ENCODE data around the gene MICU2. TPM values are rescaled to one million over a fixed set of nuclear protein-coding genes. Genes with fewer than 3 reads are reported as not detected.

The MICU2 gene
- total RNA-seq, 1 donor from 2014 or later, result 61.9 TPM

DNA sequence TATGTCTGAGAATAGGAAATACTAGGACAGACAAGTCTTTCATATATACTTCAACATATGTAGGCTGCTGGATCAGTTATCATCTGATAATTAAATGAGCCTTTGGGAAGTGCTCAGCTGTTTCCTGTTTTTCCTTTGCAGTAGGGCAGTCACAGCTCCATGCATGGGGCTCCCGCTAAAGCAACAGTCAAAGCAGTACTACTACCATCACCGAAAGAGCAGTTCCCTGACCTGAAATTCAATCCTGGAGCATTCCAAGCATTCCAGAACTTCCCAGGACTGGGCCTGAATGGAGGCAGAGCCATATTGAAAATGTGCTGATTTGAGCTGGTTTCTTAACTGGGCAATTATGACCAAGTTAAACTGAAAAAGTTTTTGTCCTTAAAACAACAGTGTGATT is 20.5 kb downstream of the MICU2 start:
- intact Hi-C loops (cut with DNase I), result no loop called here
- Histone ChIP-seq H3K27me3 (no peaks in the 10 kb centered on the region), H3K4me3 (no peak overlapping the region), H3K9me3 (no peaks in the 10 kb centered on the region), H3K36me3 (no peaks in the 10 kb centered on the region), H3K27ac (no peak overlapping the region), H3K4me1 (no peaks in the 10 kb centered on the region)
- DNase-seq (ENCODE audit: extremely low spot score in 2 of 2), result no peak
- TF ChIP-seq POLR2AphosphoS5 (IDR thresholded peaks at IDR 0.05; ENCODE audit: insufficient read depth in 1 of 2, low read depth in 1 of 2) (no peak), POLR2A (IDR thresholded peaks at IDR 0.05) (no peak)
- TF ChIP-seq, protein P1, sequence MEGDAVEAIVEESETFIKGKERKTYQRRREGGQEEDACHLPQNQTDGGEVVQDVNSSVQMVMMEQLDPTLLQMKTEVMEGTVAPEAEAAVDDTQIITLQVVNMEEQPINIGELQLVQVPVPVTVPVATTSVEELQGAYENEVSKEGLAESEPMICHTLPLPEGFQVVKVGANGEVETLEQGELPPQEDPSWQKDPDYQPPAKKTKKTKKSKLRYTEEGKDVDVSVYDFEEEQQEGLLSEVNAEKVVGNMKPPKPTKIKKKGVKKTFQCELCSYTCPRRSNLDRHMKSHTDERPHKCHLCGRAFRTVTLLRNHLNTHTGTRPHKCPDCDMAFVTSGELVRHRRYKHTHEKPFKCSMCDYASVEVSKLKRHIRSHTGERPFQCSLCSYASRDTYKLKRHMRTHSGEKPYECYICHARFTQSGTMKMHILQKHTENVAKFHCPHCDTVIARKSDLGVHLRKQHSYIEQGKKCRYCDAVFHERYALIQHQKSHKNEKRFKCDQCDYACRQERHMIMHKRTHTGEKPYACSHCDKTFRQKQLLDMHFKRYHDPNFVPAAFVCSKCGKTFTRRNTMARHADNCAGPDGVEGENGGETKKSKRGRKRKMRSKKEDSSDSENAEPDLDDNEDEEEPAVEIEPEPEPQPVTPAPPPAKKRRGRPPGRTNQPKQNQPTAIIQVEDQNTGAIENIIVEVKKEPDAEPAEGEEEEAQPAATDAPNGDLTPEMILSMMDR (IDR thresholded peaks at IDR 0.05), result no peak

DNA sequence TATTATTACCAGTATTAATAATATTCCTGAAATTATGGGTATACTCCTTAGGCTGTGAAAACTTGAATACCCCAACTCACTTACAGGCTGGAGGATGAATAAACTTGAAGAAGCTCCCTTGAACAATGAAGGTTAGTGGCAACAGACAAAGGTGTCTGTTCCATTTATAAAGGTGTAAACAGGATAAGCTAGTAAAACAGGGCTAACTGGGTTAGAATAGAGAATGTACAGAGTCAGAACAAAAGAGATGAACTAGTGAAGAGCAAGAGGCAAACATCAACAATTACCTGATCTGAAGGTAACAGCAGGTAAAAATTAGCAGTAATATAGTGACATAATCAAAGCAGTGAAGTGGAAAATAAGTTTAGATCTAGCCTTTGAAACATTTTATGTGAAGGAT is 23.2 kb downstream of the MICU2 start:
- no peaks in the 10 kb centered on the region for H3K27me3 ChIP-seq
- H3K36me3 ChIP-seq, result no peaks in the 10 kb centered on the region
- H3K9me3 ChIP-seq, result no peaks in the 10 kb centered on the region
- no peak overlapping the region for H3K27ac ChIP-seq
- H3K4me3 ChIP-seq, result no peak overlapping the region
- DNase-seq (ENCODE audit: extremely low spot score in 2 of 2), result no peak
- intact Hi-C loops (cut with DNase I), result no loop called here
- H3K4me1 ChIP-seq, result no peaks in the 10 kb centered on the region
- TF ChIP-seq, protein P1 (IDR thresholded peaks at IDR 0.05), result no peak
- TF ChIP-seq POLR2AphosphoS5 (IDR thresholded peaks at IDR 0.05; ENCODE audit: insufficient read depth in 1 of 2, low read depth in 1 of 2) (no peak), POLR2A (IDR thresholded peaks at IDR 0.05) (no peak)

DNA sequence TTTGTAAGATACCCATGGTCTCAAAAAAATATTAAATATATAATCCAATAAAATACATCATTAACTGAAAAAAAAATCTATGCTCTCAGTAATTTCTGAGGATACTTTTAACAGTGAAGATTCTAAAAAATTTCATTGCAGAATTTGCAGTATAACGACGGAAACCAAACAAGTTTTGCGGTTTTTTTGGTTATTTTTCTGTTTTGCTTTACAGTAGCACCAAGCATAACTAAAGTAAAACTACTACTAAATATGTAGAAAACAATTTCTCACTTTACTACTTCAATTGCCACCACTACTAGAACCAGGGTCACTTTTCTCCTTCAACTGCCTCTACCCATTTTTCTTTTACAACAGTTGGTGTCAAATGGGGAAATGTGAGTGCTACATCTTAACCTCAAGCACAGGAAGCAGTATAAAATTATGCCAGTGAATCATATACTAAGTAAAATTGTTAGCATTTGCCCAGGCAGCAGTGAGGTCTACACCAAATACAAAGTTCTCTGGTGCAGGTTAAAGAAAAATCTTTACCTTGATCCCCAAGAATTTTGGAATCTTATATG is 24.1 kb downstream of the MICU2 start:
- H3K27ac ChIP-seq, result no peak overlapping the region
- TF ChIP-seq POLR2A (IDR thresholded peaks at IDR 0.05) (no peak), POLR2AphosphoS5 (IDR thresholded peaks at IDR 0.05; ENCODE audit: insufficient read depth in 1 of 2, low read depth in 1 of 2) (no peak)
- TF ChIP-seq, protein P1 (IDR thresholded peaks at IDR 0.05), result no peak
- H3K4me1 ChIP-seq, result no peaks in the 10 kb centered on the region
- DNase-seq (ENCODE audit: extremely low spot score in 2 of 2), result no peak
- no peaks in the 10 kb centered on the region for H3K9me3 ChIP-seq
- H3K36me3 ChIP-seq, result no peaks in the 10 kb centered on the region
- H3K27me3 ChIP-seq, result no peaks in the 10 kb centered on the region
- intact Hi-C loops (cut with DNase I), result no loop called here
- H3K4me3 ChIP-seq, result no peak overlapping the region

DNA sequence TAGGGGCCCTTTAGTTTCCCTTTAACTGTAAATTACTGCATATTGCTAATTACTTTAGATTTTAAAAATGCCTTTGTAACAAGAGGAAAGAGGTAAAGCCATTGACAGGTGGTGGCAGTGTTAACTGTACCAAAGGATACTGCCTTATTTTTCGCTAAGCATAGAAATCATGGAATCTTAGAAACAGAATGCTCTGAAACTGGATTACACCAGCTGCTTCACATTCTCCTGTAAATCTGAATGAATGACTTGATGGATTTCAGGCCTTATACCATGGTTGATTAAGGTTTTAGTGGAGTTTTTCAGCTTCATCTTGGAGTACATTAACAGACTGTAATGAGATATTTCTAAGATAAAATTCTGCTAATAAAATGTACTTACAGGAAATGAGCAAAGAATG is 25.2 kb downstream of the MICU2 start:
- no peaks in the 10 kb centered on the region for H3K27me3 ChIP-seq
- TF ChIP-seq POLR2A (IDR thresholded peaks at IDR 0.05), result no peak
- TF ChIP-seq, protein P1 (IDR thresholded peaks at IDR 0.05), result no peak
- TF ChIP-seq POLR2AphosphoS5 (IDR thresholded peaks at IDR 0.05; ENCODE audit: insufficient read depth in 1 of 2, low read depth in 1 of 2), result no peak
- no peak overlapping the region for H3K4me3 ChIP-seq
- no peak for DNase-seq (ENCODE audit: extremely low spot score in 2 of 2)
- no peaks in the 10 kb centered on the region for H3K4me1 ChIP-seq
- H3K9me3 ChIP-seq, result no peaks in the 10 kb centered on the region
- intact Hi-C loops (cut with DNase I), result no loop called here
- H3K36me3 ChIP-seq, result no peaks in the 10 kb centered on the region
- H3K27ac ChIP-seq, result no peak overlapping the region

DNA sequence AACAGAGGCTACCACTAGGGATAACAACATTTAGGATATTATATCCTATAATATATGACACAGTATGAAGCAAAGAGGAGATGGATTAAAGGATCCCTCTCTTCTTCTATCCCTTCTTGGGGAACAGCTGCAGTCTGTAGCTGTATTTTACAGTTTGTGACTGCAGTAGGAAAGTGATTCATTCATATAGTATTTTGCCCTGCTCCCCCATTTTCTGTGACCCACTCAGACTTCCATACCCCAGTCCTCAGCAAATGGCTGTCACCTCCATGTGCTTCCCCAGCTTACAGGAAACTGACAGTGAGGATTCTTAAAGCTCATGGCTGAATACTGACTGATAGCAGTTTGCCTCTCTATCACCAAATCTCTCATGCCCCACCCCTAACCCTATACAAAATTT is 27.5 kb downstream of the MICU2 start:
- Histone ChIP-seq H3K4me1 (no peaks in the 10 kb centered on the region), H3K9me3 (no peaks in the 10 kb centered on the region), H3K36me3 (no peaks in the 10 kb centered on the region), H3K27ac (no peak overlapping the region), H3K4me3 (no peak overlapping the region), H3K27me3 (no peaks in the 10 kb centered on the region)
- intact Hi-C loops (cut with DNase I), result no loop called here
- TF ChIP-seq, protein P1 (IDR thresholded peaks at IDR 0.05), result no peak
- no peak for TF ChIP-seq POLR2AphosphoS5 (IDR thresholded peaks at IDR 0.05; ENCODE audit: insufficient read depth in 1 of 2, low read depth in 1 of 2)
- no peak for TF ChIP-seq POLR2A (IDR thresholded peaks at IDR 0.05)
- no peak for DNase-seq (ENCODE audit: extremely low spot score in 2 of 2)
